IMR-90 (cell line): ENCODE measurements around the gene DNAJC4.

Experiments used
- MAFK ChIP-seq: IDR thresholded peaks from 2 replicates; pipeline ENCODE4 v1.6.1; 2012; ENCODE audit warnings: low read depth, low read length, improper control_type of control experiment
- RCOR1 ChIP-seq: IDR thresholded peaks from 2 replicates; pipeline ENCODE4 v1.6.1; 2012; ENCODE audit warnings: mild to moderate bottlenecking, low read length, improper control_type of control experiment; ENCODE audit not compliant: insufficient replicate concordance
- TF ChIP-seq, protein P1 (sequence below): conservative IDR thresholded peaks from 2 replicates; pipeline ENCODE4 v1.5.1; 2012; ENCODE audit warnings: mild to moderate bottlenecking, low read depth, low read length, improper control_type of control experiment

DNA sequence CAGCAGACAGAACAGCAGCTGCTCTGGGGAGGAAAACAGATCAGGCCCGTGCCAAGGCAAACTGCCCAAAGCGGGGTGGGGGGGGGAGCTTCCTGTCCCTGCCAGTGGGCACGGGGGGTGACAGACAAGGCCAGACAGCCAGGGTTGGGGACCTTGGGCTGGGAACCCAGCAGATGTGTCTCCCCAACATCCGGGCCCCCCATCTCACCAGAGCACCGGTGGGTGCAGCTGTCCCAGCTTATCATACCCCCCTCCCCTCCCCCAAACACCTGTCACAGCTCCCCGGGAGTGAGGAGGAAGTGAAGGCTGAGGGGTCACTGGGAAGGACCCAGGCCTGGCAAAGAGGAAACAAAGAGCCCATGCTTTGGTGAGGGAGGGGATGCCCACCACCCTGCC, 15.1 kb downstream of the DNAJC4 start:
- TF ChIP-seq, protein P1, sequence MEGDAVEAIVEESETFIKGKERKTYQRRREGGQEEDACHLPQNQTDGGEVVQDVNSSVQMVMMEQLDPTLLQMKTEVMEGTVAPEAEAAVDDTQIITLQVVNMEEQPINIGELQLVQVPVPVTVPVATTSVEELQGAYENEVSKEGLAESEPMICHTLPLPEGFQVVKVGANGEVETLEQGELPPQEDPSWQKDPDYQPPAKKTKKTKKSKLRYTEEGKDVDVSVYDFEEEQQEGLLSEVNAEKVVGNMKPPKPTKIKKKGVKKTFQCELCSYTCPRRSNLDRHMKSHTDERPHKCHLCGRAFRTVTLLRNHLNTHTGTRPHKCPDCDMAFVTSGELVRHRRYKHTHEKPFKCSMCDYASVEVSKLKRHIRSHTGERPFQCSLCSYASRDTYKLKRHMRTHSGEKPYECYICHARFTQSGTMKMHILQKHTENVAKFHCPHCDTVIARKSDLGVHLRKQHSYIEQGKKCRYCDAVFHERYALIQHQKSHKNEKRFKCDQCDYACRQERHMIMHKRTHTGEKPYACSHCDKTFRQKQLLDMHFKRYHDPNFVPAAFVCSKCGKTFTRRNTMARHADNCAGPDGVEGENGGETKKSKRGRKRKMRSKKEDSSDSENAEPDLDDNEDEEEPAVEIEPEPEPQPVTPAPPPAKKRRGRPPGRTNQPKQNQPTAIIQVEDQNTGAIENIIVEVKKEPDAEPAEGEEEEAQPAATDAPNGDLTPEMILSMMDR, result no peak
- no peak for TF ChIP-seq MAFK
- TF ChIP-seq RCOR1, result no peak
